HTR-8/SVneo (cell line): ENCODE results near the gene BRI3BP.
"Not testable (repeated sequence)": the region's sequence is repeated elsewhere in the genome, so short reads cannot be mapped to it uniquely, and the experiment has no call there.

ENCODE experiments used
- DNase-seq: peaks from one replicate; pipeline ENCODE4 v3.0.0; 2011; ENCODE audit warnings: low spot score, mixed read lengths; ENCODE audit not compliant: insufficient read length
- FAIRE-seq: peaks from 2 replicates; lab custom pipeline; 2011; peaks lifted over from hg19 to GRCh38; lab: Jason Lieb, UNC

Gene BRI3BP

DNA sequence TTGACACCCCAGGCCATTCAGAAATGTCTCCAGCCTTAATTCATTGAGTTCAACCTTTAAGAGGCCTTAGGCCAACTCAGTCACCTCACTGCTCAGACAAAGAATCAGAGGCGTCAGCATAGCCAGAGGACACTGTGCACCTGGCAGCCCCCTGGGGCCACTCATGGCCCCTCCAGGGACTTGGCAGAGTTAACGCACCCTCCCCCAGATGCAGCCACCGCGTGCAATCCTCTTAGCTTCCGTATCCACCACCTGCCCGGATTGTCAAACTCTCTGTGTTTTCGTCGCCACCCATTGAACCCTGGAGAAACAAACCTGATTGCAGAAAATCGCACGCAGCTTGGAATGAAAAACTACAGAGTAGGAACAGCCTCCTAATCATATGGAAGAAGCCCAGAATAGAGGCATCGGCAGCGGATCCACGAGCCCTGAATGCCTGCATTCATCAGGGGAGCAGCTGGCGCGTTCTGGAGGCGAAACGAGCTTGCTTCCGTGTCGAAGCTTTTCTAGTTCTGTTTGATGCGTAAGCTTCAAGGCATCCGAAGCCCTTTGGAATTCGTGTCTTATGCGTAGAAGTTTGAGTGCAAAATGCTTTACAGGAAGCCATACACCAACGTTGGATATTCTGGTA lies 22.4 kb downstream of the BRI3BP start:
- no peak for FAIRE-seq

DNA sequence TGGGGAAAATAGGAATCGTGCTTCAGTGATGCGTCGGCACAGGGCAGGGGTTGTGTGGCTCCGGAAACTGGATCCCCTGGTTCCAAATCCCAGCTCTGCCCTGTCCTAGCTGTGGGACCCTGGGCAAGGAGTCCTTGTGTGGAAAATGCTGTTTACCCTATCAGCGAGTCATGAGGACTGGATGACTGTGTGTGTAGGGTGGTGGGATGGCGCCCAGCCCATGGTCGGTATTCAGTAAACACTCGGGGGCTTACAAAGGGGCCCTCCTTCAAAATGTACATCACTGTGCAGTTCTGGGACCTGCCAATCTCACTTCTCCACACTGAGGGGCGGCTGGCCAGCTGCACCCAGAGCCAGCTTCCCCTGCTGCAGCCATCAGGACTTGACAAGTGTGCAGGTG lies 24.4 kb downstream of the BRI3BP start:
- DNase-seq, result no peak
- no peak for FAIRE-seq

More for the DNA sequence above, 22.4 kb downstream of the BRI3BP start:
- DNase-seq, result no peak

DNA sequence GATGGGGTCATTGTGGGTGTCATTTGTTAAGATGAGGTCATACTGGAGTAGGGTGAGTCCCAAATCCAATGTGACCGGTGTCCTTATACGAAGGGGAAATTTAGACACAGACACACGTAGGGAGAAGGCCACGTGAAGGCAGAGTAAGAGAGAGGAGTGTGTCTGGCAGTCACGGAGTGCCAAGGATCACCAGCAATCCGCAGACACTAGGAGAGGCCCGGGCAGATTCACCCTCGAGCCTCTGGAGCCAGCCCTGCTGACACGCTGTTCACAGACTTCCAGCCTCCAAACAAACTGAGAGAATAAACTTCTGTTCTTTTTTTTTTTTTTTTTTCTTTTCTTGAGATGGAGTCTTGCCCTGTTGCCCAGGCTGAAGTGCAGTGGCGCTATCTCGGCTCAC lies 24.9 kb downstream of the BRI3BP start:
- FAIRE-seq, result no peak

DNA sequence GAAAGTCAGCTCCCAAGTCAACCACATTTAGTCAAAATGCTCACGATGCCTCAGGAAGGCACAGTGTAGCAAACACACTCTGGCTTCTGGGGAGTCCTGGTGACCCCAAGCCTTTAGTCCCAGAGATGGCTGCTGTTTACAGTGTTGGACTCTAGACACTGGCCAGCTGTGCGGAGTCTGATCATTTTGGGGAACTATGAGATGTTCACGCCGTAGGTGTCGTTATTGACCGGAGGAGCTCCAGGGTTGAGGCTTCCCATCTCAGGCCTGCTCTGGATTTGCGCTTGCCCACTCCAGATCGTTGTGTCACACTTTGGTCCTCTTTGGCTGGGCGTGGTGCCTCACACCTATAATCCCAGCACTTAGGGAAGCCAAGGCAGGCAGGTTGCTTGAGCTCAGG lies 27.7 kb downstream of the BRI3BP start:
- DNase-seq, result no peak
- FAIRE-seq, result no peak

More for the DNA sequence above, 24.9 kb downstream of the BRI3BP start:
- no peak for DNase-seq

DNA sequence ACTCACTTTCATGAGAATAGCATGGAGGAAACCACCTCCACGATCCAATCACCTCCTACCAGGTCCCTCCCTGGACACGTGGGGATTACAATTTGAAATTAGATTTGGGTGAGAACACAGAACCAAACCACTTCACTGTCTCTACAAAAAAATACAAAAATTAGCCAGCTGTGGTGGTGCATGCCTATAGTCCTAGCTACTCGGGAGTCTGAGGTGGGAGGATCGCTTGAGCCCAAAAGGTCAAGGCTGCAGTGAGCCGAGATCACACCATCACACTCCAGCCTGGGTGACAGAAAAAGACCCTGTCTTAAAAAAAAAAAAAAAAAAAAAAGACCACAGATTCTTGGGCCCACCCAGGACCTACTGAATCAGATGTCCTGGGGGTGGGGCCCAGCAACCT lies 28.3 kb downstream of the BRI3BP start:
- FAIRE-seq (no peak), DNase-seq (no peak)

DNA sequence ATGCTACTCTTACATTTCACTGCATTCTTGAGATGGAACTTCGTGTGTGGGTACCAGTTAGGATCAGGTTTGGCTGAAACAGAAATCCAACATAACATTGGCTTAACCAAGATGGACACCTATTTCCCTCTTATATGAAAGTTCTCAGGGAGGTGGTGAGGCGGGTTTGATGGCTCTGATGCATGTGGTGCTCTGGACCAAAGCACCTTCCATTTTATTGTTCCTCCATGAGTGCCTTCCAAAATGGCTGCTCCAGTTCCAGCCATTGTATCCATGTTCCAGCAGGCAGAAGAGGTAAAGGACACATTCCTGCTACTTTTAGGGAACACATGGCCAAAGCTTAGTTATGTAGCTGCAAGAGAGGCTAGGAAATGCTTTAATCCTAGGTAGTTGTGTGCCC lies 29.6 kb downstream of the BRI3BP start:
- FAIRE-seq (no peak), DNase-seq (no peak)

DNA sequence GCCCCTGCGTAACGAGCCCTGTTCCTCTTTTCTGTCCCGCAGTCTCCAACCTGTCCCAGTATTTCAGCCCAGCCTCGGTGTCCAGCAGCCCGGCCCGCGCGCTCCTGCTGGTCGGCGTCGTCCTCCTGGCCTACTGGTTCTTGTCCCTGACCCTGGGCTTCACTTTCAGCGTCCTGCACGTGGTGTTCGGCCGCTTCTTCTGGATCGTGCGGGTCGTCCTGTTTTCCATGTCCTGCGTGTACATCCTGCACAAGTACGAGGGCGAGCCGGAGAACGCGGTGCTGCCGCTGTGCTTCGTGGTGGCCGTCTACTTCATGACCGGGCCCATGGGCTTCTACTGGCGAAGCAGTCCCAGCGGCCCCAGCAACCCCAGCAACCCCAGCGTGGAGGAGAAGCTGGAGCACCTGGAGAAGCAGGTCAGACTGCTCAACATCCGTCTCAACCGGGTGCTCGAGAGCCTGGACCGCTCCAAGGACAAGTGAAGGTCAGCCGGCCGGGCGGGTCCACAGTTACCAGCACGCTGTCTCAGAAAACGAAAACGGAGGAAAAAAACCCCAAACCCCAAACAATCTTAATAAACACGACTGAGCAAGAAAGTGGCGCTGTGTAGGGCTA lies 31.6 kb downstream of the BRI3BP start:
- FAIRE-seq (no peak), DNase-seq (no peak)

DNA sequence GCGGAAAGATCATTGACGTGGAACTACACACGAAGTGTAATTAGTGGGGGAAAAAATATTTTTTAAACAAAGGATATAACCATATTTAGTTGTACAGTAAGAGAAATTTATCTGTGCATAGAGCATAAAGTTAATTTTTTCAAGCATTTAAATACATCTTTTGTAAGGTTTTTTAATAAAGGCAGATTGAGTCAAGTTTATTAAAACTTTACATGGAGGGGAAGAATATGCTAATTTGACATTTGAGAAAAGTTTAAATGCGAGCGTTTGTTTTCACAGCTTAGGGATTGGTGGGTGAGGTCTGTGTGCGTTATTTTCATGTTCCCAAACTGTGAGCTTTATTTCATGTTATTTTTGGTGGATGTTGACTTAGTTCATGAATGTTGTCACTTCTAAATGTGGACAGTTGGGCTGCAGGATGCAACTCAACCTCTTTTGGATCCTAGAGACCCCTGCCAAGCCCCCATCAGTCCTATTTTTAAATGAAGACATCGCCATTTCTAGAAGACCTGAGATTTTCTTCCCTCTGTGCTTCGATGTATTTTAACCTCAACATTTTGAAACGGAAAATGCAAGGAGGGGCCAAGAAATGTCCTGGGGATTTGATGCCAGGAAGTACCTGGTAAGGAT lies 32.3 kb downstream of the BRI3BP start:
- DNase-seq, result no peak
- FAIRE-seq, result no peak

DNA sequence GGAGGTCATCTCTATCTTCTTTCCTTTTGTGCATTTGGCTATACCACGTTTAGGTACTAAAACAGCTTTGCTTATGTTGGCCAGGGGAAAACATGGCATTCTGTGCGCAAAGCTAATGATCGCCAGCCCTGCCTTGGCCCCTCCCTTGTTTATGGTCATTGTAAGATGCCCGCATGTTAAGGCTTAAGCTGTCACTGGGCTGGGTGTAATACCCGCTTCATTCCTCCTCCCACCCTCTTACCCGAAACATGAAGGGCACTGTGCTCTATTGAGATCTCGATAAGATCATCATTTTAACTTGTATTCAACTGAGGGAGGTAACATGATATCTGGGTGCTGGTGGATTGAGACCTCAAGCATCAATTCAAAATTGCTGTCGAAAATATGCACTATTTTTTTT lies 34.7 kb downstream of the BRI3BP start:
- FAIRE-seq, result no peak
- no peak for DNase-seq

DNA sequence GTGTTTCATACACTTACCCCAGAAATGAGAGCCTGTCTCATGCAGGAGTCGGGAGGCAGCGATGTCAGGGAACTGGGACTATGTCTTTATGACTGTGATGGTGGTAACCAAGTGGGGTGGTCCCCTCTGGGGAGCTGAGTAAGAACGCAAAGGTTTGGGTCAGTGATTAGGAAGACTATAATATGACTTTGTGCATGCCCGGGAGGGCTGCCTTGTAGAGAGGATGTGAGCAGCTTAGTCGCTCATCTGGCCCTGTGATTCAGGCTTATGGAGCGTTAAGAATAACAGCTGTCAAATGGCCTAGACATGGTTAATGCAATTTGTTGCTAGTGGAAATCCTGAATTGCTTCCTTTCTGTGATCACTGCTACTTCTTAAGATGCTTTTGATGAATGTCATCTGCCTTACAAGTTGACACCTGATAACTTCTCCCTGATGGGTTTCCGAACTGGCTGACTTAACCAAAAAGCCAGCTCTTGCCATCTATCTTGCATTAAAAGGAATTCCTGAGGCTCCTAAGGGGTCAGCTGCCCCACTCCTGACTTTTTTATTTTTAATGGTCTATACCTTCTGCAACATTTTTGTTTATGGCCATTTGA lies 36.4 kb downstream of the BRI3BP start:
- FAIRE-seq, result no peak
- no peak for DNase-seq

DNA sequence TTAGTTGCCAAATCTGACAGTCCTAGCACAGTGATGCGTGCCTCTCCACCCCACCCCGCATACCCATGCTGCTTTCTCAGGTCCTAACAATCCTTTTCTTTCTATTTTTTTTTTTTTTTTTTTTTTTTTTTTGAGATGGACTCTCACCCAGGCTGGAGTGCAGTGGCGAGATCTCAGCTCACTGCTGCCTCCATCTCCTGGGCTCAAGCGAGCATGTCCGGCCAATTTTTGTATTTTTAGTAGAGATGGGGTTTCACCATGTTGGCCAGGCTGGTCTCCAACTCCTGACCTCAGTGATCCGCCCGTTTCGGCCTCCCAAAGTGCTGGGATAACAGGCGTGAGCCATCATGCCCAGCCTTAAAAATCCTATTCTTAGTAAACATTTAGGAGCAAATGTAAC lies 38.0 kb downstream of the BRI3BP start:
- DNase-seq, FAIRE-seq: not testable (repeated sequence)

DNA sequence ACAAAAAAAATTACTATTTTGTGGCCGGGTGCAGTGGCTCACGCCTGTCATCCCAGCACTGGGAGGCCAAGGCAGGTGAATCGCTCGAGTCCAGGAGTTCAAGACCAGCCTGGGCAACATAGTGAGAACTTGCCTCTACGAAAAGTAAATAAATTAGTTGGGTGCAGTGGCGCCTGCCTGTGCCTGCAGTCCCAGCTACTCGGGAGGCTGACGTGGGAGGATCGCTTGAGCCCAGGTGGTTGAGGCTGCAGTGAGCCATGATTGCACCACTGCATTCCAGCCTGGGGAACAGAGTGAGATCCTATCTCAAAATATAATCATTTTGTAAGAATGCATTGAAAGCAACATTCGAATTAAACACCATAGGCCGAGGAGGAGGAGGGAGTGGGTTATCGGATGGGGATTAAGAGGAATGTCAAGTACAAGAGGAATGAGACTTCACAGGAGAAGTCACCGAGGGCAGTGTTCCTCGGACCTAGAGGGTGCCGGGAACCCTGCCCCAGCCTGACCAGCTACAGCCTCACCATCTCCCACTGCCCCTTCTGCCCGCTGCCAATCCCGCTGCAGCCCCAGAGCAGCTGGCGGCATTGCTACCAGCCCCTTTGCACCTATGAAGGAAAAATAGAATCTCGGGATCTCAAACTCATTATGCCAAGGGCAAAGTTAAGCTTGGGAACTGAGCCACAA lies 39.2 kb downstream of the BRI3BP start:
- DNase-seq (no peak), FAIRE-seq (no peak)

DNA sequence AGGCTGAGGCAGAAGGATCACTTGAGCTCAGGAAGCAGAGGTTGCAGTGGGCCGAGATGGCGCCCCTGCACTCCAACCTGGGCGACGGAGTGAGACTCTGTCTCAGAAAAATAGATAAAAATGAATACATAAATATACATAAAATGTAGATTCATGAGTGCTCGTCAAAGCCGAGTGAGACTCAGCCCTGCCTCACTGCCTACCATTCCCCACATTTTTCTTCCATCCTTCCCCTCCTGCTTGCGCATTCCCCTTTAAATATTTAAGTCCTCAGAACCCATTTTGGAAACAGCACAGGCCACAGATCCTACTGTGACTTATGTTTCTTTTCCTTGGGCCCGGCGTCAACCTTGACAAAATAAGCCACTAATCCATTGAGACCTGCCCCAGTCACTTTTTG lies 39.8 kb downstream of the BRI3BP start:
- FAIRE-seq (no peak), DNase-seq (no peak)

DNA sequence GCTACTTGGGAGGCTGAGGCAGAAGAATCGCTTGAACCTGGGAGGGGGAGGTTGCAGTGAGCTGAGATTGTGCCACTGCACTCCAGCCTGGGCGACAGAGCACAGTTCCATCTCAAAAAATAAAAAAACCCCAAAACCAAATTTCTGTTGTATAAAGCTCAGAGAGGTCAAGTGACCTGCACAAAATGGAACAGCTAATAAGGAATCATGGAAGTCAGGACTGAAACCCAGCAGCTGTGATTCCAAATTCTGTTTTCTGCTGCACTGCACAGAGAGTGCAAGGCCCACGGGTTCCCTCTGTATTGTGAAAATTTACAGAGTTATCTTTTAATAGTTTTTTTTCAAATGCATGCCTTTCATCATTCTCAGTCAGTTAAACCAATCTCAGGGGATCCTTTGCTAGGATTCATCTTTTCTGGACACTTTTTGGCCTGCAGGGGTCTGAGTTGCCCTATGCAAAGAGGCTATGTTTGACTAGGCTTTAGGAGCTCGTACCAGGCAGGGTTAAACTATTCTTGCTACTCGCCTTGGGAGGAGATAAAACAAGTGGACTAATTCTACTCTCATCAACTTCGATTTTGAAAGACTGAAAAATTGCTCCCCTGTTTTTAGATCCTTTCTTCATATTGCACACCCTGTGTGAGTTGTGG lies 45.7 kb downstream of the BRI3BP start:
- FAIRE-seq (no peak), DNase-seq (no peak)

DNA sequence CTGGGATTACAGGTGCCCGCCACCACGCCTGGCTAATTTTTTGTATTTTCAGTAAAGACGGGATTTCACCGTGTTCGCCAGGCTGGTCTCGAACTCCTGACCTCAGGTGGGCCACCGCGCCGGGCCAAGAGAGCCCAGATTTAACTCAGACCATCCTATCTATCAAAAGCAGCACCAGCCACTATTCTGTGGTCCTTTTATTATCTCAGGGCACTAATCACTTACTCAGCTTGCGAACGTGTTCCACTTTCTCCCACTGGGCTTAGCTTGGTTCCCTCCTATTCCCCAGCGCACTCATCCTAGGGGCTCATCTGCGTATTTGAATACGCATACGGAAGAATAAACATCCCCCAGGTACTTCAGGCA lies 55.6 kb downstream of the BRI3BP start:
- DNase-seq (no peak), FAIRE-seq (no peak)

DNA sequence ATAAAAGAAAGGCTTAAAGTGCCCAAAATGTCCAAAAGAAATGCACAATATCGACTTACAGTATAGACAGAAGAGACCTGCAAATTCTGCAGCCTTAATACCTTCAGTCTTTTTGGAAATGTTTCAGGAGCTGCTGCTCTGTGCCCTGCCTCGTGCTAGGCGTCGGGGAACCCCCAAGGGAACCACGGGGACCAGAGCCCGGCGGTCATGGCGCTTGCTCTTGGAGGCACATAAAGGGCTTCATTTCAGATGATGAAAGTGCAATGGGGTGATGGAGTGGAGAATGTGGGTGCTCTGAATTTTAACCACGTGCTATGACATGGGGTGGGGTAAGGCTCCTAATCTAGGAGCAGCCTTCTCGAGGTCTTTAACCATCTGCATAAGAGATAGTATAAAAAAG lies 57.0 kb downstream of the BRI3BP start:
- FAIRE-seq, result no peak
- DNase-seq, result no peak

DNA sequence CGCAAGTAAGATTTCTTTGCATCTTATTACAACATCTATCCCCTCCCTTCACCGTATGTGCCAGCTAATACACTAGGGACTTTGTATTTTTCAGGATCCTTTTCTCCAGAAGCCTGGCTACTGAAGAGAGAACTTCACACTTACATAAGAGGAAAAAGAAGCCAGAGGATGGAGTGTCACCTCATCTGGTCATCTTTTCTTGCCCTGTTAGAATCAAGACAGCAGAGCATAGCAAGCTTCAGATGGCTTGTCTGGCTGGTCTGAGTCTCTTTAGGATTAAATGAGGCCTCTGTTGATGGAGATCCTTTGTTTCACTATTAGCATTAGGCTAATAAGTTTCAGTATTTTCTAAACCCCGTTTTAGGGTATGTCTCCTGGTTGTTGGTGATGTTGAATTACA lies 57.4 kb downstream of the BRI3BP start:
- DNase-seq (no peak), FAIRE-seq (no peak)

DNA sequence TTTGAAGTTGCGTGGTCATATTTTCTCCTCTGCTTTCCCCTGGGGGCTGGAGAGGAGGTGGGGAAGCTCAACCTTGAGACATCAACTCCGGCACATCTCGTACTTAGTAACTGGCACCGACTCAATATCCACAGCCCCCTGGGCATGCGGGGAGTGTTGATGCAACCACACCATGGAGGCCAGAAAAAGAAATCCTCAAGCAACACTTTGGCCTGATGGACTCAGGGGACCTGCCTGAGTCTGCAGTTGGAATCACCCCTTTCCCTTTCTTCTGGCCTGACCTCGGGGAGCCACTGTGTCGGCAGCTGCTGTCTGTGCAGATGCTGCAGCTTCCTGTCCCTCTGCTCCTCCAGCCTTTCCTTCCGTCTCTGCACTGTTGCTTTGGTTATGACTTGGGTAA lies 60.4 kb downstream of the BRI3BP start:
- DNase-seq, result no peak
- no peak for FAIRE-seq

DNA sequence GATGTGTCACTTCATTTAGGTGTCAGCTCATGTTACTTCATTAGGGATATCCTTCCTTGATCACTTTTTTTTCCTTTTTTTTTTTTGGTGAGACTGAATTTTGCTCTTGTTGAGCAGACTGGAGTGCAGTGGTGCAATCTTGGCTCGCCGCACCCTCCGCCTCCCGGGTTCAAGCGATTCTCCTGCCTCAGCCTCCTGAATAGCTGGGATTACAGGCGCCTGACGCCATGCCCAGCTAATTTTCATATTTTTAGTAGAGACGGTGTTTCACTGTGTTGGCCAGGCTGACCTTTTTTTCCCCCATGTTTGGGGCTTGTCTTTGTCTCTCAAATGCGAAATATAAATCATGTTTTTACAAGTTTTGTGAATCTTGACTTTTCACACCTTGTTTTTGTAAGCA lies 62.1 kb downstream of the BRI3BP start:
- no peak for DNase-seq
- no peak for FAIRE-seq

DNA sequence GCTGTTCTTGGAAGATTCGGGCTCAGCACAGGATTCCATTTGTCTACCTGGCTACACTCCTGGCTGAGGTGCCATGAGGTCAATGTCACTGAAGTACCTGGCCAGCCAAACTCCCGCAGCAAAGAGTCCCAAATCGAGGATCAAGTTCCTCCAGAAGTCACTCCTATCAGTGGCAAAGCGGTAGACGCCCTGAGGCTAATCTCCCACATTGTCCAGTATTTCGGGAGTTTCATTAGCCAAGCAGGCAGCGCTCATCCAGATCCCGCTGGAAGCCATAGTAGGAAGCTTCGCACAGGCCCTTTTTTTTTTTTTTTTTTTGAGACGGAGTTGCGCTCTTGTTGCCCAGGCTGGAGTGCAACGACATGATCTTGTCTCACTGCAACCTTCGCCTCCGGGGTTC lies 62.9 kb downstream of the BRI3BP start:
- FAIRE-seq (no peak), DNase-seq (no peak)
